HepG2 (cell line): ENCODE results near the gene RTEL1.

Experiments
- PHF20 ChIP-seq: sonication (generic); formaldehyde crosslinking; IDR thresholded peaks from 2 replicates; pipeline ENCODE4 v1.5.0; 2020; ENCODE audit warnings: mild to moderate bottlenecking, missing genetic modification reagents
- STAT6 ChIP-seq: sonication (generic); formaldehyde crosslinking; IDR thresholded peaks from 2 replicates; pipeline ENCODE4 v1.4.0; 2020; ENCODE audit warnings: missing genetic modification reagents, mild to moderate bottlenecking, borderline replicate concordance
- ZNF768 ChIP-seq: sonication (generic); formaldehyde crosslinking; IDR thresholded peaks from 2 replicates; pipeline ENCODE4 v1.4.0; 2020; ENCODE audit warnings: missing genetic modification reagents

- TF ChIP-seq STAT6 (CRISPR knock-in tag) = no peak
- TF ChIP-seq ZNF768 (CRISPR knock-in tag) = no peak
- no peak for TF ChIP-seq PHF20 (CRISPR knock-in tag)
These were observed 3.0 kb downstream of the RTEL1 start for GRCh38 chr20:63661108-63661507.
